Esophagus squamous epithelium (tissue), 5 donors: ENCODE data around the gene NDFIP1. TPM values are rescaled to one million over a fixed set of nuclear protein-coding genes. Genes with fewer than 3 reads are reported as not detected.

ENCODE experiments used
- DNase-seq: peaks from one replicate; lab custom pipeline; 2025; lab: John Stamatoyannopoulos, UW
- H3K27ac ChIP-seq, 4 donors: fragments of 200-600 bp; sonication (generic); one replicate each; pipeline ENCODE4 v1.5.1; 2016 to 2019; ENCODE audit warnings: mild to moderate bottlenecking in 1 of 4
- H3K27me3 ChIP-seq, 4 donors: fragments of 200-600 bp; sonication (generic); 1 replicate in 3 of 4; 2 replicates in 1 of 4; pipeline versions ENCODE4 v1.5.1 to v1.6.0; 2017 to 2021; ENCODE audit warnings: antibody characterized with exemption in 1 of 4
- H3K36me3 ChIP-seq, 3 donors: fragments of 200-600 bp; sonication (generic); one replicate each; pipeline ENCODE4 v1.5.1; 2016 to 2019
- H3K4me1 ChIP-seq, 3 donors: fragments of 200-600 bp; sonication (generic); one replicate each; pipeline ENCODE4 v1.5.1; 2017 to 2019
- H3K4me3 ChIP-seq, 4 donors: fragments of 200-600 bp; sonication (generic); 1 replicate in 3 of 4; 2 replicates in 1 of 4; pipeline ENCODE4 v1.5.1; 2016 to 2019; ENCODE audit warnings: mild to moderate bottlenecking in 2 of 4, moderate library complexity in 1 of 4
- H3K9me3 ChIP-seq, 3 donors: fragments of 200-600 bp; sonication (generic); one replicate each; pipeline ENCODE4 v1.5.1; 2016 to 2019
- POLR2A ChIP-seq, 4 donors: fragments of 450-650 bp; IDR thresholded peaks; one replicate each; pipeline ENCODE4 v1.6.1; 2017; ENCODE audit warnings: antibody characterized with exemption in 4 of 4, mild to moderate bottlenecking in 4 of 4, moderate library complexity in 3 of 4
- WGBS, 2 donors: methylation state at CpG; one replicate each; pipeline ENCODE4 v1.1.5; 2018; 5-methylcytosine and 5-hydroxymethylcytosine counted together
- intact Hi-C: fragments of 100-400 bp; cut with DNase I; formaldehyde crosslinking; loops from one replicate; pipeline ENCODE4 v1.15.0; 2022
- total RNA-seq, 4 donors: library from RNA; depleted of rRNA; stranded (reverse); fragments of >200 nt; gene quantifications; one replicate each; pipeline ENCODE4 v1.1.0, GENCODE V29; 2016
- TF ChIP-seq, protein P1 (sequence below), 6 experiments: fragments of 450-650 bp in 4 of 6; fragments of 200-600 bp in 2 of 6; sonication (generic) in 2 of 6; IDR thresholded peaks; one replicate each; pipeline ENCODE4 v1.5.1; 2016 to 2019; ENCODE audit warnings: antibody characterized with exemption in 6 of 6, mild to moderate bottlenecking in 4 of 6, moderate library complexity in 4 of 6
- donor health status: DM: yes; HTN: yes; CAD: no.

The NDFIP1 gene
- total RNA-seq, 4 donors from 2014 or later = 34.1 to 82.6 (median 38.9) TPM

GRCh38 chr5:142197781-142198180 is 89.2 kb downstream of the NDFIP1 start:
- Histone ChIP-seq H3K27ac (no peak overlapping the region), H3K9me3 (no peaks in the 10 kb centered on the region), H3K27me3 (no peaks in the 10 kb centered on the region), H3K36me3 (no peaks in the 10 kb centered on the region), H3K4me1 (no peaks in the 10 kb centered on the region), H3K4me3 (no peak overlapping the region)
- no peak for TF ChIP-seq POLR2A (IDR thresholded peaks at IDR 0.05)
- TF ChIP-seq, protein P1, sequence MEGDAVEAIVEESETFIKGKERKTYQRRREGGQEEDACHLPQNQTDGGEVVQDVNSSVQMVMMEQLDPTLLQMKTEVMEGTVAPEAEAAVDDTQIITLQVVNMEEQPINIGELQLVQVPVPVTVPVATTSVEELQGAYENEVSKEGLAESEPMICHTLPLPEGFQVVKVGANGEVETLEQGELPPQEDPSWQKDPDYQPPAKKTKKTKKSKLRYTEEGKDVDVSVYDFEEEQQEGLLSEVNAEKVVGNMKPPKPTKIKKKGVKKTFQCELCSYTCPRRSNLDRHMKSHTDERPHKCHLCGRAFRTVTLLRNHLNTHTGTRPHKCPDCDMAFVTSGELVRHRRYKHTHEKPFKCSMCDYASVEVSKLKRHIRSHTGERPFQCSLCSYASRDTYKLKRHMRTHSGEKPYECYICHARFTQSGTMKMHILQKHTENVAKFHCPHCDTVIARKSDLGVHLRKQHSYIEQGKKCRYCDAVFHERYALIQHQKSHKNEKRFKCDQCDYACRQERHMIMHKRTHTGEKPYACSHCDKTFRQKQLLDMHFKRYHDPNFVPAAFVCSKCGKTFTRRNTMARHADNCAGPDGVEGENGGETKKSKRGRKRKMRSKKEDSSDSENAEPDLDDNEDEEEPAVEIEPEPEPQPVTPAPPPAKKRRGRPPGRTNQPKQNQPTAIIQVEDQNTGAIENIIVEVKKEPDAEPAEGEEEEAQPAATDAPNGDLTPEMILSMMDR (IDR thresholded peaks at IDR 0.05) = no peak
- 96 to 100% methylated on average over 5 of the region's 5 CpGs for WGBS, 2 donors
- intact Hi-C loops = no loop called here
- DNase-seq = no peak

DNA sequence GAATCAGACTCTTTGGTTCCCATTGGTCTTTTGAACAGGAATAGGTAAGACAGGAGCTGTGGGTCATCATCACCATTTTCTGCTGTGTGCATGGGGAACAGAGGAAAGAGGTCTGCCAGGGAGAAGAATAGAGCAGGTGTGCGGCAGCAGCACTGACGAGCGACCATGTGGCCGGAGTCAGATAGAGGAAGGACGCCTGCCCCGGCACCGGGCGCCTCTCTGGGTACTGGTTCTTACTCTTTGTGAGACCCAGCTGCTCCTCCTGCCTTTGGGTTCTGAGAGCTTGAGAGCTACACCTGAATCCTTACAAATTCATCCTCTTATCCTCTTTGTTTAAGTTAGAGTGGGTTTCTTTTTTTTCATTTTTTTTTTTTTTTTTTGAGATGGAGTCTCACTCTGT is 90.8 kb downstream of the NDFIP1 start:
- no peak overlapping the region for H3K4me3 ChIP-seq
- H3K4me1 ChIP-seq = no peaks in the 10 kb centered on the region
- WGBS, 2 donors = 82 to 100% methylated on average over 1 to 8 of the region's 8 CpGs
- TF ChIP-seq, protein P1 (IDR thresholded peaks at IDR 0.05) = no peak
- no peak for TF ChIP-seq POLR2A (IDR thresholded peaks at IDR 0.05)
- H3K27me3 ChIP-seq = no peaks in the 10 kb centered on the region
- no peak overlapping the region for H3K27ac ChIP-seq
- DNase-seq = no peak
- H3K36me3 ChIP-seq = no peaks in the 10 kb centered on the region
- H3K9me3 ChIP-seq = no peaks in the 10 kb centered on the region
- intact Hi-C loops = no loop called here

DNA sequence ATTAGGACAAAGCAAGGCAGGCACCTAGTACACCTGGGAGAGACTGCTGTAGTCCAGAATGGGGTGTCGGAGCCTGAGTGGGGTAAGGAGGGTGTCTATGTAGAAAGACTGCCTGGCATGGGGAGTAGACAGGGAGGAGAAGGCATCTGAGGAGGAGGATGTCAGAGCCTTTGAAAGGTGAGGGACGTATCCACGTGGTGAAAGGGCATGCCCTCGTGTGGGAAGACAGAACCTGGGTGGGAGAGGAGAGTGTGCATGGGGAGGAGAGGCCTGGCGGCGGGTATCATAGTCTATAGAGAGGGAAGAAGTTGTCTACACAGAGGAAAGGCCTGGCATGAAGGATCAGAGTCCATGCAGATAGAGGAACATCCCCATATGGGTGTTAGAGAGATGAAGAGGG is 91.8 kb downstream of the NDFIP1 start:
- DNase-seq = no peak
- intact Hi-C loops = no loop called here
- Histone ChIP-seq H3K9me3 (no peaks in the 10 kb centered on the region), H3K36me3 (no peaks in the 10 kb centered on the region), H3K4me1 (no peaks in the 10 kb centered on the region), H3K4me3 (no peak overlapping the region), H3K27ac (no peak overlapping the region), H3K27me3 (no peaks in the 10 kb centered on the region)
- WGBS, 2 donors = 52 to 57% methylated on average over 6 of the region's 6 CpGs
- TF ChIP-seq POLR2A (IDR thresholded peaks at IDR 0.05) = no peak
- TF ChIP-seq, protein P1 (IDR thresholded peaks at IDR 0.05) = no peak

- DNase-seq = no peak
- no peaks in the 10 kb centered on the region for H3K9me3 ChIP-seq
- no peak overlapping the region for H3K4me3 ChIP-seq
- WGBS, 2 donors = 77 to 80% methylated on average over 3 of the region's 3 CpGs
- intact Hi-C loops = no loop called here
- H3K27ac ChIP-seq = no peak overlapping the region
- no peaks in the 10 kb centered on the region for H3K4me1 ChIP-seq
- H3K36me3 ChIP-seq = no peaks in the 10 kb centered on the region
- H3K27me3 ChIP-seq = no peaks in the 10 kb centered on the region
- no peak for TF ChIP-seq POLR2A (IDR thresholded peaks at IDR 0.05)
- TF ChIP-seq, protein P1 (IDR thresholded peaks at IDR 0.05) = no peak
These were observed 92.9 kb downstream of the NDFIP1 start for GRCh38 chr5:142201471-142201887.

- intact Hi-C loops = no loop called here
- no peaks in the 10 kb centered on the region for H3K36me3 ChIP-seq
- no peak overlapping the region for H3K4me3 ChIP-seq
- no peak overlapping the region for H3K27ac ChIP-seq
- no peak for TF ChIP-seq POLR2A (IDR thresholded peaks at IDR 0.05)
- TF ChIP-seq, protein P1 (IDR thresholded peaks at IDR 0.05) = no peak
- H3K27me3 ChIP-seq = no peaks in the 10 kb centered on the region
- H3K9me3 ChIP-seq = no peaks in the 10 kb centered on the region
- DNase-seq = no peak
- no peaks in the 10 kb centered on the region for H3K4me1 ChIP-seq
- WGBS, 2 donors = 57 to 71% methylated on average over 1 of the region's 1 CpG
These were observed 93.7 kb downstream of the NDFIP1 start for GRCh38 chr5:142202282-142202681.

Other genes starting within 250 kb of the NDFIP1 start
- 100 to 1,000 TPM in 1 of 4 donors, 10 to 100 TPM in 3; 51.3 to 131 (median 67.9) TPM for gene PCDH1, start 230.4 kb upstream of the NDFIP1 start, total RNA-seq
- gene DELE1, start 184.9 kb upstream of the NDFIP1 start, total RNA-seq = 10 to 100 TPM; 27.3 to 68.5 (median 37.1) TPM
- gene PCDH12, start 150.6 kb upstream of the NDFIP1 start, total RNA-seq = 1 to 10 TPM in 1 of 4 donors, under 1 TPM in 3; 0.19 to 1.9 (median 0.78) TPM
- gene RNF14, start 139.7 kb upstream of the NDFIP1 start, total RNA-seq = 10 to 100 TPM; 11.9 to 45.0 (median 23.6) TPM
- gene GNPDA1, start 95.8 kb upstream of the NDFIP1 start, total RNA-seq = 10 to 100 TPM; 12.3 to 42.6 (median 21.1) TPM
- gene SPRY4, start 216.2 kb downstream of the NDFIP1 start, total RNA-seq = 1 to 10 TPM; 1.9 to 7.1 (median 4.4) TPM